ENCODE measurements around the gene ARHGAP31.

Gene ARHGAP31

DNA sequence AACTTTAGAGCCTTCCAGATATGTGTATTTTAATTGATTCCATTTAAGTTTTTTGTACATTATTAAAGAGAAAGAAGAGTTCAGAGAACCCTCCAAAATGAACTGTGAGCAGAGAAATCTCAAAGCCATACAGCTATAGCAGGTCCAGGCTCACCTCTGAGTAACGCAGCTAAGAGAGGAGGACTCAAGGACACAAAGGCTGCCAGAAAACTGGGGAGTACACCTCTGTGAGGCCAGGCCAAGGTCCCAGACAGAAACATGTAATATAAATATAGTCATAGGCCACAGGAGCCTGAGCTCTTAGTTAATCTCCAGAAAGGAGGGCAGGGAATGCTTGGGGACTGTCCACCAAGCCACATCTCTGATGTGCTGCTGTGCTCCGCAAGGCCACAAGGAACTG, 102.7 kb downstream of the ARHGAP31 start:
- no peak for DNase-seq

GRCh38 chr3:119400466-119400865, 106.3 kb downstream of the ARHGAP31 start:
- DNase-seq = no peak

GRCh38 chr3:119401069-119401468, 106.9 kb downstream of the ARHGAP31 start:
- DNase-seq = no peak

- no peak for DNase-seq
These were observed 107.6 kb downstream of the ARHGAP31 start for GRCh38 chr3:119401503-119402440.

- DNase-seq = no peak
These were observed 108.6 kb downstream of the ARHGAP31 start for GRCh38 chr3:119402791-119403190.

- DNase-seq = no peak
These were observed 109.0 kb downstream of the ARHGAP31 start for GRCh38 chr3:119403201-119403600.

GRCh38 chr3:119405315-119405714, 111.1 kb downstream of the ARHGAP31 start:
- DNase-seq = no peak

DNA sequence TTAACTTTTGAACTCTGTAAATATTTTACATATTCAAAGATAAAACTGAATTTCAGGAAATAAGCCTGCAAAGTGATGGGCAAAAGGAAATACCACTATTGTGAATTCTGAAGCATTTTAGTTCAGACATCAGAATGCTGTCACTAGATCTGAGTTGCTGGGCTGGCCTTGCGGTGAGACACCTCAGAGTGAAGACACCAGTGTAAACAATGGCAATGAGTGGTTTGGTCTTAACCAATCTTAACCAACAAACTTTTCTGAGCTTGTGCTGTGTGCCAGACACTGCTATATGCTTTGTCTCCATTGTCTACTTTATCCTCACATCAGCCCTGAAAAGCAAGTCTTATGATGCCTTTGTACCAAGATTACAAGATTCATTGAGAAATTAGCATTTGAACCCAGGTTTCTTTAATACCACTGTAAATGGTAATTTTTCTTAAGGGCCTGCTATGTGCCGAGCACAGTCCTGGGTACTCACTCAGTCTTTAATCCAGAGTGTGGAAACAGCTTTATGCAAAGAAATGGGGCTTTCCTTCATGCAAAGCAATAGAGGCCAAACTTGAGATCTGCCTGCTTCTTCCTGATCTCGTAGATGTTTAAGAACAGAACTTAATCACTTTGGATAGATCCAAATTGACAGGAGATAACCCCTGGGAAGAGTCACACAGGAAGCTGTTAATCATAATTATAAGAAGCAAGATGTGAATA, 114.2 kb downstream of the ARHGAP31 start:
- no peak for DNase-seq

DNA sequence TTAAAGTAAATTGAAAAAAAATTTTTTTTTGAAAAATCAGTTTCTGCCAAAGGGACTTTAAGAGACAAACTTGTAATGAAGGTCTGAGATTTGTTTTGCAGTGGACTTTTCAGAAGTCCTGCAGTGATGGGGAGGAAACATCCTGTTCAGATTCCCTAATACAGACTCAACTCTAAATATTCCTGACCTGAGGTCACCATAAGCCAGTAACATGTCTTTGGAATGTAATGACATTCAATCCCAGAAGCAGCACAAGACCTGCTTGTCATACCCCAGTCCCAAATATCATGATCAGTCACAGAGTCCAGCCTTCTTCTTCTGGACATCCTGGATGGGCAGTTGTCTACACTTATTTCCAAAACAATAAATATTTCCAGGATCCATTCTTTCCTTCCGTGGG, 115.7 kb downstream of the ARHGAP31 start:
- no peak for DNase-seq

DNA sequence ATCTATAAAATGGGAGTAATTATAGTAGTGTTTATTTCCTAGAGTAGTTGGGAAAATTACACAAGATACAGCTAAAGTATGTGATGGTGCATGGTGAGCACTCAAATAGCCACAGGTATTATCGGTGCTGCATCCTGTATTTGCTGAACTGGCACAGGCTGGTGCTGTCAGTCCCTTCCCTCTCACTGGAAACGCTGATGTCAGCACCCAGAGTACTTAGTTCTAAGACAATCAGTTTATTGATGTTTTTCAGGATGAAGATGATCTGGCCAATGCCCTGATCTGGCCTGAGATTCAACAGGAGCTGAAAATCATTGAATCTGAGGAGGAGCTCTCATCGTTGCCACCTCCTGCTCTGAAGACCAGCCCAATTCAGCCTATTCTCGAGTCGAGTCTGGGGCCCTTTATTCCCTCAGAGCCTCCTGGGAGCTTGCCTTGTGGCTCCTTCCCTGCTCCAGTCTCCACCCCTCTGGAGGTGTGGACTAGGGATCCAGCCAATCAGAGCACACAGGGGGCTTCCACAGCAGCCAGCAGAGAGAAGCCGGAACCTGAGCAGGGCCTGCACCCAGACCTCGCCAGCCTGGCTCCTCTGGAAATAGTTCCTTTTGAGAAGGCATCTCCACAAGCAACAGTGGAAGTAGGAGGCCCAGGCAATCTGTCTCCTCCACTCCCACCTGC, 119.6 kb downstream of the ARHGAP31 start:
- no peak for DNase-seq

GRCh38 chr3:119416873-119417272, 122.7 kb downstream of the ARHGAP31 start:
- DNase-seq = no peak

GRCh38 chr3:119417771-119418512, 123.8 kb downstream of the ARHGAP31 start:
- DNase-seq = no peak

DNA sequence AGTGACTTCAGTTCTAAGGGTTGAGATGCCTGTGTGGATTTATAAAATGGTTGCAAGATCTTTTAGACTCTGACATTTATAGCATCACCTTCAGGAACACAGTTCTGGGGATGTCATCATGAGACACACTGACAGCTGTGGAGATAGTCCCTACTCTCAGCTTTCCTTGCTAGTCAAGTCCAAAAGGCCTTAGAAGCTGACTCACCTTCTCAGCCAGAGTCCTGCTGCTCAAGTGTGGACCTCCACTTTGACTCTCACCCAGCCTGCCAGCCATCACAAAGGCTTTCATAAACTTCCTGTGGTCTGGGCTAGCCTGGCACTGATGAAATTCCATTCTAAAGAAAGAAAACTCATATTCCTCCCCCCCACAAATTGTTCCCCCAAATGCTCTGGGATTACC, 124.5 kb downstream of the ARHGAP31 start:
- DNase-seq = no peak

DNA sequence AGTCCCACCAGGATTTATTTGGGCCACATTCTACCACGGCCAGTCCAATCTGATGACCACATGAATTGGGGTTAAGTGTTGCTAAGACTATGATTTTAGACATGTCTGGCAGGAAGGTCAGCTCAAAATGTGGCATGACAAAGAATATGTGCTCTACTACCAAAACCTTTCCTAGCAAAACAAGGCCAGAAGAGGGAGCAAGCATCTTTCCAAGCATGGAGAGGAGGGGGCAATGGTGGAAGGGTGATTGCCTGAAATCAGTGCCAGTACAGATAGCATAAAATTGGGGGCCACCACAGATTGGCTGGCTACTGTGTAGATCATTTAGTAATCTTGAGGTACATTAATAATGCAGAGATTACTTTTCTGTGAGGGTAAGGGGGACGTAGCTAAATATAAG, 126.0 kb downstream of the ARHGAP31 start:
- DNase-seq = no peak

DNA sequence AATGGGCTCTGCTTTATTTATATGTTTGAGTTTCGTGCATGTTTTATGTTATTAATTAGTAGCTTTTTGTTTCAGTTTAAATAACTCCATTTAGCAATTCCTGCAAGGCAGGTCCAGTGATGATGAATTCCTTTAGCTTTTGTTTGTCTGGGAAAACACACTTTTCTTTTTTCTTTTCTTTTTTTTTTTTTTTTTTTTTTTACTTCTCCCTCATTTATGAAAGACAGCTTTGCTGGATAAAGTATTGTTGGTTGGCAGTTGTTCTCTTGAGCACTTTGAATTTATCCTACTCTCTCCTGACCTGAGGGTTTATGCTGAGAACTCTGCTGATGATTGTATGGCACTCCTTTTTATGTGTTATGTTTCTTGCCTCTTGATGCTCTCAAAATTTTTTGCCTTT, 133.5 kb downstream of the ARHGAP31 start:
- DNase-seq = no peak

DNA sequence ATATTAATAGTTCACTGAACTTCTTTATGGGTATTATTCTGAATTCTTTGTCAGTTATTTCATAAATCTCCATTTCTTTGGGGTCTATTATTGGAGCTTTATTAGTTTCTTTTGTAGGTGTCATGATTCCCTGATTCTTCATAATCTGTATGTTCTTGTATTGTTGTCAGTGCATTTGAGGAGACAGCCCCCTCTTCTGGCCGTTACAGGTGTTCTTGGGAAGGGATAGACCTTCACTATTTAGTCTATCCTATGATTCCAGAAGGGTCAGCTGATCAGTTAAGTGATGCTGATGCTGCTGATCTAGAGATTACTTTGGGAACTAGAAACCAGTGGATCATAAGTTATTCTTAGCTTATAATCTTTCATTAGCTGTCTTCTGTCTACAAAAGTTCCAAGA, 134.4 kb downstream of the ARHGAP31 start:
- DNase-seq = no peak

- no peak for DNase-seq
These were observed 139.6 kb downstream of the ARHGAP31 start for GRCh38 chr3:119433613-119434325.

GRCh38 chr3:119434703-119435102, 140.5 kb downstream of the ARHGAP31 start:
- DNase-seq = no peak

- DNase-seq = no peak
These were observed 142.8 kb downstream of the ARHGAP31 start for GRCh38 chr3:119436977-119437376.

GRCh38 chr3:119437691-119438258, 143.6 kb downstream of the ARHGAP31 start:
- DNase-seq = no peak

DNA sequence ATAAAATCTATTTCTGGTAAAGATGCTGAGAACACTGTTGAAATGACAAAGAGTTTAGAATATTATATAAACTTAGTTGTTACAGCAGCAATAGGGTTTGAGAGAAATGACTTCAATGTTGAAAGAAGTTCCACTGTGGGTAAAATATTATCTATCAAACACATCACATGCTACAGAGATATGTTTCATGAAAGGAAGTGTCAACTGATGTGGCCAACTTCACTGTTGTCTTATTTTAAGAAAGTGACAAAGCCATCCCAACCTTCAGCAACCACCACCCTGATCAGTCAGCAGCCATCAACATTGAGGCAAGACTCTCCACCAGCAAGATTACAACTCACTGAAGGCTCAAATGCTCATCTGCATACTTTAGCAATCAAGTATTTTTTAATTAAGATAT, 149.0 kb downstream of the ARHGAP31 start:
- DNase-seq = no peak

DNA sequence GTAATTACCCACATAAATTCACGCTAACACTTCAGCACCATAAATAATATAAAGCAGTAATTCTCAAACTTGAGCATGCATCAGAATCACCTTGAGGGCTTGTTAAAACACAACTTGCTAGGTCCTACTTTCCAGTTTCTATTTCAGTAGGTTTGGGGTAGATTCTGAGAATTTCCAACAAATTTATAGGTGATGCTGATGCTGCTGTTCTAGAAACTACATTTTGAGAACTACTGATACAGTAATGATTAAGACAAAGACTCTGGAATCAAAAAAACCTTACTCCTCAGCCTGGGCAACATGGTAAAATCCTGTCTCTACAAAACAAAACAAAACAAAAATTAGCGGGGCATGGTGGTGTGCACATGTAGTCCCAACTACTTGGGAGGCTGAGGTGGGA, 150.4 kb downstream of the ARHGAP31 start:
- no peak for DNase-seq
